C1 segment of cervical spinal cord (tissue), 14 donors: ENCODE measurements around the gene HCFC1R1.
A peak's percentile ranks its signal among the peaks of the same experiment; 100 is the strongest.
"Not testable (repeated sequence)": the region's sequence is repeated elsewhere in the genome, so short reads cannot be mapped to it uniquely, and the experiment has no call there.

Experiments used
- DNase-seq, 14 donors: peaks; one replicate each; lab custom pipeline; 2025; lab: John Stamatoyannopoulos, UW

HCFC1R1 gene

DNA sequence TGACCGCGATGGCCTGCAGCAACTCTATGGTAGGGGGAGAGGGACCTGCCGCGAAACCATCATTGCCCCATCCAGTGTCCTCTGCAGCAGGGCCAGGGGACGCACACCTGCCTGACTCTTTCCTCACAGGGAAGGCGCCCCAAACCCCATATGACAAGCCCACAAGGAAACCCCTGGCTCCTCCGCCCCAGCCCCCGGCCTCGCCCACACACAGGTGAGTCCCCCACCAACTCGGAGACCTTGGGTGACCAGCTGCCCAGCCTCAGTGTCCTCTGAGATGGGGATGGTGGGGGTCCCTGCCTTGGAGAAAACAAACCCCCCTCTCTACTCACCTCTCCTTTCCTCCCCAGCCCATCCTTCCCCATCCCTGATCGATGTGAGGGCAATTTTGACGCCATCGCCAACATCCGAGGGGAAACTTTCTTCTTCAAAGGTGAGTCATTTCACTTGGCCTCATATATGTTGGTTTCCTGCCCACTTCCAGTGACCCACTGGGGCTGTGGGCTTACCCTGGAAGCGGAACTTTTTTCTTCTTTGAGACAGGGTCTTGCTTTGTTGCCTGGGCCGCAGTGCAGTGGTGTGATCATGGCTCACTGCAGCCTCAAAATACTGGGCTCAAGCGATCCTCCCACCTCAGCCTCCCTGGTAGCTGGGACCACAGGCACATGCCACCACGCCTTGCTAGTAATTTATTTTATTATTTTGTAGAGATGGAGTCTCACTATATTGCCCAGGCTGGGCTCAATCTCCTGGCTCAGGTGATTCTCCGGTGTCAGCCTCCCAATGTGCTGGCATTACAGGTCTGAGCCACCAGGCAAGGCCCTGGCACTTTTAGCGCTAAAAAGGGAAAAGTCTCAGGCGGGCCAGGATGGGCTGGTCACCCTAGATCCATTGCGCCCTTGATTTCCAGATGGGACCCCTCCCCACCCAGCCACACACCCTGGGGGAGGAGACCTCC is 33.7 kb upstream of the HCFC1R1 start:
- no peak for DNase-seq

DNA sequence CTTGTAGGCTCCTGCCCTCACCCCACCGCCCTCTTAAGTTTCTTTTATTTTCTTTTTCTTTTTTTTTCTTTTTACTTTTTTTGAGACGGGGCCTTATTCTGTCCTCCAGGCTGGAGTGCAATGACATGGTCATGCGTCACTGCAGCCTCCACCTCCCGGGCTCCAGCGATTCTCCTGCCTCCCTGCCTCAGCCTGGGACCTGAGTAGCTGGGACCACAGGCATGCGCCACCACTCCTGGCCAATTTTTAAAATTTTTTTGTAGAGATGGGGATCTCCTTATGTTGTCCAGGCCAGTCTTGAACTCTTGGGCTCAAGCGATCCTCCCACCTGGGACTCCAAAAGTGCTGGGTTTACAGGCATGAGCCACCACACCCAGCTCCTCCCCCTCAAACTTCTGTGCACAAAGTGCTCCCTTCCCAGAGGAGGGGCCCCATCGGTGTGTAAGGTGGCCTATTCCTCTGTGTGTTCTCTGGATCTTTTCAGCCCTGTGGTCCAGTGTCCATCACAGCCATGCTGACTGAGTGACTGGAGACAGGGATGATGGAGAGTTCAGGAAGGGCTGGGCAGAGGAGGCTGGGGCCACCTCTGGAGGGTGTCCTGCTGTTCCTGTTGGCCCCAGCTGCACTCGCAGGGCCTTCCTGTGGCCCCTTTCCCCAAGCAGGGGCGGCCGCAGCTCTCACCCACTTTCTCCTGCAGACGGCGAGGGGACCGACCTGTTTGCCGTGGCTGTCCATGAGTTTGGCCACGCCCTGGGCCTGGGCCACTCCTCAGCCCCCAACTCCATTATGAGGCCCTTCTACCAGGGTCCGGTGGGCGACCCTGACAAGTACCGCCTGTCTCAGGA is 32.8 kb upstream of the HCFC1R1 start:
- DNase-seq, result no peak

DNA sequence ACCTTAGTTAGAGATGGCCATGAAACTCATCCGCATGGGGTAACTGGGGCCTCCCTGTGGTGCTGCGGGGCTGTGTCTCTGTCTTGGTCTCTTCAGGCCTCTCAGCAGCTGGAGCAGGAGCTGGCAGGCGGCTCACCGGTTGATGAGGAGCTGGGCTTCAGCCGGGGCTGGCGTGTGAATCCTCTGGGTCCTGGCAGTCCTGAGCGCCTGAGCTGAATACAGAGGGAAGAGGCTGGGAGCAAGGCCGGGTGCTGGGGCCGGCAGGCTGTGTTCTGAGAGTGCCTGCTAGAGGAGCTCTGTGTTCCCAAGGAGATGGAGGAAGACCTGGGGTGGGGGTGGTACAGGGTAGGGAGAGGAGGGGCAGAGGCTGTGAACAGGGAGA is 32.0 kb upstream of the HCFC1R1 start:
- peak in 1 of 14 donors; percentile 20 for DNase-seq

DNA sequence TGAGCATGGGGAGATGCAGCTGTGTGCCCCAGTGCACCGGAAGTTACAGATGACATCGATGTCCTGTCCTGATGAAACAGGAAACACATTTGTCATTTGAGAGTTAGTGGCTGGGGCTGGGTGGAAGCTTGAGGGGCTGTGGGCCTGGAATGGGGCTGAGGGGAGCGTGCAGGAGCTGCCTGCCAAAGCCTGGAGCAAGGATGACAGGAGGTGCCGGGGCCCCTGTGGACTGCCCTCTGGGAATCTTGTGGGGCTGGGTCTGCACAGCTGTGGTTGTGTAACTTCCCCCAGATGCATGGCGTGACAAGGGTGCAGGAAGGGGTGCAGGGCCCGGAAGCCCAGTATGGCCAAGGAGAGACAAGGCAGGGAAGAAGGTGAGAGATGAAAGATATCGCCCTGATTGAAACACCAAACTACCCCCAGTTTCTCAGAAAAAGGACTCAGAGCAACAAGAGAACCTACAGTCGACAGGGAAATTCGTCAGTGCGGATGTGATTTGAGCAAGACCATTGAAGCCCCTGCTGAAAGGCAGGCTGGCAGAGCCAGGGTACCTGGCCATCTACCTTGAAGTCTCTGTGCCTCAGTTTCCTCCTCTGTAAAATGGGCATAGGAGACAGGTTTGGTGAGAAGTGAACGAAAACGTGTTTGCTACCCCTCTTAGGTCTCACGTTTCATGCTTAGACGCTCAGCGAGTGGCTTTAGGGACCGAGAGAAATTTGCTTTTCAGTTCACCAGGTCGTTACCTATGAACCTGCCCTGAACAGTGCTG is 31.4 kb upstream of the HCFC1R1 start:
- no peak for DNase-seq

DNA sequence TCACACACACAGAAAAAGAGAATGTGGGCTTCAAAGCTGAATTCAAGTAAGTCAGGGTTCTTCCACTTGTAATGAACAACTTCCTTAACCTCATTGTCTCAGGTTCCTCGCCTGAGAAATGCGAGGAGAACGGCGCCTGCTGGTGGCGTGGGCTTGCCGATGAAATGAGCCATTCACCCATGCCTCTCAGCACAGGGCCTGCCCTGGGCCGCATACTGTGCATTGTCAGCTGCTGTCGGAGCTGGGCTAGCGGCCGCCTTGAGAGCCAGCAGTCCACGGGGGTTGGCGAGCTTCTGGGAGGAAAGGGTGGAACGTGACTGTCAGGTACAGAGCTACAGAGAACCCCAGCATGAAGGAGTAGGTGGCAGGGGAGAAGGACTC is 29.6 kb upstream of the HCFC1R1 start:
- not testable (repeated sequence) for DNase-seq

DNA sequence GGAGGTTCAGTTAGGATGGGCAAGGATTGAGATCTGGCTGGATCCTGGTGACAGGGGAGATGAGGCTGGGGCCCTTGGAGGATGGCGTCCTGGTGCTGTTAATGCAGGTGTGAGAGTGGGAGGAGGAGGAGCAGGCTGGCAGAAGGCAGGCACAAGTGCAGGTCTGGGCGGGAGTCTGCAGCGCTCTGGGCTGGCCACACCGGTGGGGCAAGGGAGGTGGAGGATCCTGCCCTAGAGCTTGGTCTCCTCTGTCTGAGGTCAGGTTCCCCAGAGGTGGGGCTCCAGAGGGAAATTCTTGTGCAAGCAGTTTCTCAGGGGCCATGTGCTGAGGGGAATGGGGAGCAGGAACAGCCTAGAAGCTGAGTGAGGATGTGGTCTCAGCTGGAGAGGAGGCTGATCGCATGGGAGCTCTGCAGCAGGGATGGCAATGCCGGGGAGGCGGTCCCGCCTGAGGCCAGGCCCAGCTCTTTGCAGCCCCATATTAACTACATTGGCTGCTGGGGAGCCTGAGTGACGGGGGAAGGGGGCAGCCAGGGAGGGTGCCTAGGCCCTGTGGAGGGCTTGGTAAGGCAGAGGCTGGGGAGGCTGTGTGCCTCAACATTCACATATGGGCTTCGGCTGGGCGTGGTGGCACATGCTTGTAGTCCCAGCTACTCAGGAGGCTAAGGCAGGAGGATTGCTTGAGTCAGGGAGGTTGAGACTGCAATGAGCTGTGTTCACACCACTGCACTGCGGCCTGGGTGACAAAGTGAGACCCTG is 29.0 kb upstream of the HCFC1R1 start:
- not testable (repeated sequence) for DNase-seq

DNA sequence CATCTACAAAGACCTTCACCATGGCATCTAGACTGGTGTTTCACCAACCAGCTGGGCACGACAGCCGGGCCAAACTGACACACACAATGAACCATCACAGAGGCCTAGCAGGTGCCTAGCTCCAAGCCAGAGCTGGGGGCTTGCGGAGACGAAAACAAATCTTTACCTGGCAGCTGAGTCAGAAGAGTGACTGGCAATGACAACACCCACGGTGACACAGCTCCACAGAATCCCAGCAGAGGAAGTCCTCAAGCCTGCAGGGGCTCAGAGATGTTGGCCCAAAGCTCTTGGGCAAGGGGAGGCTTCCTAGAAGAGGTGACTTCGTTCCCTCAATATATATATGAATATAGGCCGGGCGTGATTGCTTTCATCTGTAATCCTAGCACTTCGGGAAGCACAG is 27.8 kb upstream of the HCFC1R1 start:
- DNase-seq, result no peak

DNA sequence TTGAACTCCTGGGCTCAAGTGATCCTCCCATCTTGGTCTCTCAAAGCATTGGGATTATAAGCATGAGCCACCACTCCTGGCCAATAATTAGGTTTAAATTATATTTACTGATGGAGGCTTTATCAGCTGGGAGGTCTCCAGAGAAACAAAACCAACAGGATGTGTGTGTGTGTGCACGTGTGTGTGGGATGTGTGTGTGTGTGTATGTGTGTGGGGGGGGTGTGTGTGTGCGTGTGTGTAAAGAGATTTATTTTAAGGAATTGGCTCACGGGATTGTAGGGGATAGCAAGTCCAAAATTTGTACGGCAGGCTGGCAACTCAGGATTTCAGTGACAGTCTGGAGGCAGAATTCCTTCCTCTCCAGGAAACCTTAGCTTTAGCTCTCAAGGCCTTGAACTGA is 27.3 kb upstream of the HCFC1R1 start:
- DNase-seq, result no peak

DNA sequence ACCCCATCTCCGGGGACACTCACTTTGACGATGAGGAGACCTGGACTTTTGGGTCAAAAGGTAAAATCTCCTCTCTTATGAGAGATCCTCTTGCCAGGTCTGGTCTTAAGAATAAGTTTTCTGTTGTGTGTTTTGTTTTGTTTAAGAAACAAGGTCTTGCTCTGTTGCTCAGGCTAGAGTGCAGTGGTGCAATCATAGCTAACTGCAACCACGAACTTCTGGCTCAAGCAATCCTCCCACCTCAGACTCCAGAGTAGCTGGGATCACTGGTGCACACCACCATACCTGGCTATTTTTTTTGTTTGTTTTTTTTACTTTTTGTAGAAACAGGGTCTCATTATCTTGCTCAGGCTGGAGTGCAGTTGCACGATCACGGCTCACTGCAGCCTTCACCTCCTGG is 26.7 kb upstream of the HCFC1R1 start:
- DNase-seq, result no peak

DNA sequence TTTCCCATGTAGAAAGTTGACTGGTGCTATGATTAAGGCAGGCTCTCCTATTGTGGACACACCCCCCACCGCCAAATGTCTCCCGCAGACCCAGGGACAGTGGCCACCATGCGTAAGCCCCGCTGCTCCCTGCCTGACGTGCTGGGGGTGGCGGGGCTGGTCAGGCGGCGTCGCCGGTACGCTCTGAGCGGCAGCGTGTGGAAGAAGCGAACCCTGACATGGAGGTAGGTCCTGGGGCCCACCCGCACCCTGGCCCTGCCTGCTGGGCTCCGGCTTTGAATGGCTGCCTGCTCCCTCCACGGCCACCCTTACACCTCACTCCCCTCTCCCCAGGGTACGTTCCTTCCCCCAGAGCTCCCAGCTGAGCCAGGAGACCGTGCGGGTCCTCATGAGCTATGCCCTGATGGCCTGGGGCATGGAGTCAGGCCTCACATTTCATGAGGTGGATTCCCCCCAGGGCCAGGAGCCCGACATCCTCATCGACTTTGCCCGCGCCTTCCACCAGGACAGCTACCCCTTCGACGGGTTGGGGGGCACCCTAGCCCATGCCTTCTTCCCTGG is 26.3 kb upstream of the HCFC1R1 start:
- DNase-seq, result no peak

DNA sequence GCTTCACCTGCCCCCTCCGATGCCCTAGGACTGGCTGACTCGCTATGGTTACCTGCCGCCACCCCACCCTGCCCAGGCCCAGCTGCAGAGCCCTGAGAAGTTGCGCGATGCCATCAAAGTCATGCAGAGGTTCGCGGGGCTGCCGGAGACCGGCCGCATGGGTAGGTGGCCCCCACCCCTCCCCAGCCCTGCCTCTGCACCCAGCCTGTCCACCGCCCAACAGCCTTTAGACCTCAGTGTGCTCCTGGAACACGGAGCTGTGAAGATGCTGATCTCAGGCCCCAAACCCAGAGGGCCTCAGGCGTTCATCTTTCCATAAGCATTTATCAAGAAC is 23.6 kb upstream of the HCFC1R1 start:
- no peak for DNase-seq

DNA sequence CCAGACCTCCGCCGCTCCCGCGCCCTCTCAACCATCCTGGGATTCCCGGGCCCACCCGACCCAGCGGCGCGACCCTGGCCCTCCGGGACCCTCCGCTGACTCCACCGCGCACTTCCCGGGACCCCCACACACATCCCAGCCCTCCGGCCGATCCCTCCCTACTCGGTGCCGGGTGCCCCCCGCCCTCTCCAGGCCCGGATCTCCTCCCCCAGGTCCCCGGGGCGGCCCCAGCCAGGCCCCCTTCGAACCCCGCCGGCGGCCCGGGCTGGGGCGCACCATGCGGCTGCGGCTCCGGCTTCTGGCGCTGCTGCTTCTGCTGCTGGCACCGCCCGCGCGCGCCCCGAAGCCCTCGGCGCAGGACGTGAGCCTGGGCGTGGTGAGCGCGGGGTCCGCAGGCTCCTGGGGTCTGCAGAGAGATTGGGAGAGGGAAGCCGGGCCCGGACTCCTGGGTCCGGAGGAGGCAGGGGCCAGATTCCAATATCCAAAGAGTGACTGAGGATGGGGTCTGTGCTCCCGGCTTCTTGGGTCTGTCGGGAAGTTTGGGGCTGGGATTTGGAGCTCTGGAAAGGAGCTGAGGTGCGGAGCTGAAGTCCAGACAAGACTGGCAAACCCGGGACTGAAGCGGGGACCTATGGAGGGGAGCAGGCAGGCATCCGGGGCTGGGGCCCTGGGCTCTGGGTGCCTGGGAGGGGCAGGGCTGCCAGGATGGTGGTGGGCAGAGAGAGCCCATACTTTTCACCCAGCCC is 23.1 kb upstream of the HCFC1R1 start:
- DNase-seq, result no peak

DNA sequence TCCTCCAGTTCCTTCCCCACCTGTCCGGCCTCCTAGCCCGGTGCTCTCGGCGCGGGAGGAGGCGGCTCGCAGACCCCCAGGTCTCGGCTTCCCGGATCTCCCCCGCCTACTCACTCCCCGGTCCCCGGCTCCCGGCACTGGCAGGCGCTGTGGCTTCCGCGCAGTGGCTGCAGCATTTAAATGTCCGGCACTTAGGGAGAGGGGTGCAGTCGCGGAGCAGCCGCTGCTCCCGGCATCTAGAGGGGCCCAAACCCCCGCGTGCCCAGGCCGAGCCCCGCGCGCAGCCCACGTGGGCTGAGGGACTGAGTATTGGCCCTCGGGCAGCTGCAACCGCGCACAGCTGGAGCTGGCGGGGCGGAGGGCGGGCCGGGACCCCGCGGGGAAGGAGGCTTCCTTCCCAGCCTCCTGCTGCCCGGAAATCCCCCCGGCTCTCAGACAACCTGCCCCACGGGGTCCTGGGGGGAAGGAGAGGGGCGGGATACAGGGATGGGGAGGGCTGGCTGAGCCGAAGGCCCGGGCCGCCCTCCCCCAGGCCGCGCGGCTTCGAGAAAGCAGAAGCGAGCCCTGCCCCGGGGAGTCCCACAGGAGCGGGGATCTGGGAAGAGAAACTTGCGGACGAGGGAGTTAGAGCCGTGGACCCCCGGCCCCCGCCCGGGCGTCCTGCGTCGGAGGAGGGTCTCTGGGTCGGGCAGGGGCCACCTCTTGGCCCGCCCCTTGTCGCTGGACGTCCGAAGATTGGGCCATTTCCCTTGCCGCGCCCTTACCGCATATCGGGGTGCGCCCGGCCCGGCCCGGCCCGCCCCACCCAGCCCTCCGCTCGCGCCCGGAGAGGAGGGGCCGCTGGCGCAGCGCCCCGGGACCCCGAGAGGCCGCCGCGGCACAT is 22.3 kb upstream of the HCFC1R1 start, which contains the start of gene MMP25:
MMP25 (plus strand) TSS at position 804 of the 883 bp plus-strand sequence. CDS start 357 bp downstream, outside the sequence.
- no peak for DNase-seq

DNA sequence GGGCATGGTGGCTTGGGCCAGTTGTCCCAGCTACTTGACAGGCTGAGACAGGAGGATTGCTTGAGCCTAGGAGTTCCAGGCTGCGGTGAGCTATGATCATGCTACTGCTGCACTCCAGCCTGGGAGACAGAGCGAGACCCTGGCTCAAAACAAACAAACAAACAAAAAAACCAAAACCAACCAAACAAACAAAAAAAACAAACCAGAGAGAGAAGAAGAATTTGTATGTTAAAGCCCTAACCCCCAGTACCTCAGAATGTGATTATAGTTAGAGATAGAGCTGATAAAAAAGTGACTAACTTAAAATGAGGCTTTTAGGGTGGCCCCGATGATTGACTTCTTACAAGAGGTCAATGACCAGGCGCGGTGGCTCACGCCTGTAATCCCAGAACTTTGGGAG is 21.0 kb upstream of the HCFC1R1 start:
- DNase-seq, result no peak

DNA sequence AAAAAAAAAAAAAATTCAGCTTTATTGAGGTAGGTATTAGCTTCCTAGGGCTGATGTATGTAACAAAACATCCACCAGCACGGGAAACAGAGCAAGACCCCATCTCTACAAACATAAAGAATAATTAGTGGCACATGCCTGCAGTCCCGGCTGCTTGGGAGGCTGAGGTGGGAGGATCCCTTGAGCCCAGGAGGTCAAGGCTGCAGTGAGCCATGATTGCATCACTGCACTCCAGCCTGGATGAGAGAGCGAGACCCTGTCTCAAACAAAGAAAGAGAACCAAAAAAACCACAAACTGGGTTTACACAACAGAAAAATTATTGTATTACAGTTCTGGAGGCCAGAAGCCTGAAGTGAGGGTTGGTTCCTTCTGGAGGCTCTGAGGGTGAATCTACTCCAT is 18.6 kb upstream of the HCFC1R1 start:
- no peak for DNase-seq

DNA sequence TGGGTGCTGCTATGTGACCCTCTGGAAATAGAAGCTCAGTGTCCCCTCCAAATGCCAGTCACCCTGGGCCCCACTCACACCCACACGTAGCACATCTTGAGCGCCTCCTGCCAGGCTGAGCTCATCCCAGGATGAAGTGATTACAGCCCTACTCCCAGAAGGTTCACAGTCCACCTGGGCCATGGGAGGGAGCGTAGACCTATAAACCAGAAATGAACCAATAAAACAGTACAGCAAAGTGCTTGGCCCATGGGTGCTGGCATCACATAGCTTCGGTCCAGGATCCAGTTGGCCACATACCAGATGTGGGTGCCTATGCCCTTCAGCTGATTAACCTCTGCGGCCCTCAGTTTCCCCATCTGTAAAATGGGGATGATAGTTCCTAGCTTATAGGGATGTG is 15.2 kb upstream of the HCFC1R1 start:
- DNase-seq, result no peak

DNA sequence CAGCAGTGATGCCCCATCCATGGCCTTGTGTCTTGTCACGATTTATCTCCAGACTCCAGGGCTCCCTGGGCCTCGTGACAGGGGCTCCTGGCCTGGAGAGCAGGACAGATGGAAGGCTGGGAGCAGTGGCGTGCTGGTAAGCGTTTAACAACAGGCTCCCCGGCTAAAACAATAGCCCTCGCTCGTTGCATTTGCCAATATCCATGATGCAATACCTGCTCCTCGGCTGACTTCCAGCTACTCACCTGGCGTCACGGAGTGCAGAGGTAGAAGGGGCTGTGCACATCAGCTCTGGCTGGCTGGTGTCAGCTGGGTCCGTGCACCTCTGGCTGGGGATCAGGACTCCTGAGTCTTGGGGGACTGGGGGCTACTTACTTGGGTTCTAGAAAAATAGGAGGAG is 14.5 kb upstream of the HCFC1R1 start:
- DNase-seq, result no peak

DNA sequence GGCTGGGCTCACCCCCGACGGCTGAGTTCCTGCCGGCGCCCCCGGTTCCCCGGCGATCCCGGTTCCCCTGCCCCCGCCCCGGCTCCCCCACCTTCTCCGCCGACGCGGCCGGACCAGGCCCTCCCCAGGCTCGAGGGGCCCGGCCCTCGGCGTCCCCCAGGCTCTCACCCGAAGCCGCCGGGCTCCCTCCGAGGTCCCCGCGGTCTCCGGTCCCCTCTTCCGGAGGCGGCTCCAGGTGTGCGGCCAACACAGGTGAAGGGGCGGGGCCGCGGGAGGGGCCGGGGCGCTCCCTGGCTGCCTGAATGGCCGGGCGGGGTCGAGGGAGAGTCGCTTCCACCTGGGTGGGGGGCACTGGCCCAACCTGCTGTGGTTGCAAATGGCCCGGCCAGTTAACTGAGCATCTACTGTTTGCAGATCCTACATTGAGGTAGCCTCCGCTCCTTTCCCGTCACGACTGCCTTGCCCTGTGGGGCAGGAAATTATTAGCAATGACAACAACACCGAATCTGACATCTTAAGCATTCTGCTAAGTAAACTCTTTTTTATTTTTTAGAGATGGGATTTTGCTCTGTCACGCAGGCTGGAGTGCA is 13.1 kb upstream of the HCFC1R1 start, which contains the start of gene BICDL2:
BICDL2 (minus strand) TSS at position 219 of the 590 bp plus-strand sequence. CDS start 1,448 bp downstream, outside the sequence.
- no peak for DNase-seq
